HG03439 (cell line): ENCODE data around the gene LYST.

Source experiments
- ATAC-seq: cut with Tn5 transposase; IDR thresholded peaks from one replicate; pipeline ENCODE4 v1.9.1; 2021; ENCODE audit warnings: mild to moderate bottlenecking, moderate library complexity; ENCODE audit not compliant: unreplicated experiment

The LYST gene

GRCh38 chr1:235726557-235726956 lies 140.1 kb downstream of the LYST start:
- no peak for ATAC-seq

GRCh38 chr1:235725434-235725833 lies 141.3 kb downstream of the LYST start:
- ATAC-seq, result no peak

- no peak for ATAC-seq
These were observed 142.0 kb downstream of the LYST start for GRCh38 chr1:235724730-235725129.

GRCh38 chr1:235722858-235723257 lies 143.8 kb downstream of the LYST start:
- ATAC-seq, result no peak

- no peak for ATAC-seq
These were observed 144.7 kb downstream of the LYST start for GRCh38 chr1:235721982-235722381.

GRCh38 chr1:235720544-235720943 lies 146.2 kb downstream of the LYST start:
- ATAC-seq, result no peak

GRCh38 chr1:235714205-235714897 lies 152.4 kb downstream of the LYST start:
- ATAC-seq, result no peak

GRCh38 chr1:235712812-235713211 lies 153.9 kb downstream of the LYST start:
- no peak for ATAC-seq

GRCh38 chr1:235710687-235711086 lies 156.0 kb downstream of the LYST start:
- no peak for ATAC-seq

GRCh38 chr1:235709018-235709417 lies 157.7 kb downstream of the LYST start:
- no peak for ATAC-seq

GRCh38 chr1:235708390-235708962 lies 158.2 kb downstream of the LYST start:
- no peak for ATAC-seq

GRCh38 chr1:235703506-235703905 lies 163.2 kb downstream of the LYST start:
- no peak for ATAC-seq

- no peak for ATAC-seq
These were observed 164.3 kb downstream of the LYST start for GRCh38 chr1:235702412-235702811.

GRCh38 chr1:235697508-235697907 lies 169.2 kb downstream of the LYST start:
- ATAC-seq, result no peak

GRCh38 chr1:235689356-235689755 lies 177.3 kb downstream of the LYST start:
- no peak for ATAC-seq

- ATAC-seq, result no peak
These were observed 178.6 kb downstream of the LYST start for GRCh38 chr1:235688096-235688495.

GRCh38 chr1:235683653-235684052 lies 183.1 kb downstream of the LYST start:
- ATAC-seq, result no peak

- ATAC-seq, result no peak
These were observed 184.5 kb downstream of the LYST start for GRCh38 chr1:235682216-235682615.

- ATAC-seq, result no peak
These were observed 187.1 kb downstream of the LYST start for GRCh38 chr1:235679644-235680043.

- no peak for ATAC-seq
These were observed 187.7 kb downstream of the LYST start for GRCh38 chr1:235679005-235679404.

- ATAC-seq, result no peak
These were observed 191.4 kb downstream of the LYST start for GRCh38 chr1:235675152-235675890.

GRCh38 chr1:235673981-235674380 lies 192.7 kb downstream of the LYST start:
- no peak for ATAC-seq
